Epithelial cell of prostate (primary cell): ENCODE data around the gene RPS6KB2.

Experiments used
- DNase-seq: peaks from one replicate; pipeline ENCODE4 v3.0.0-alpha.2; 2011; ENCODE audit warnings: low read depth, low spot score
- H3K27ac ChIP-seq: fragments of 450-650 bp; 2 replicates; pipeline ENCODE4 v1.5.1; 2017; ENCODE audit warnings: mild to moderate bottlenecking

RPS6KB2 gene

DNA sequence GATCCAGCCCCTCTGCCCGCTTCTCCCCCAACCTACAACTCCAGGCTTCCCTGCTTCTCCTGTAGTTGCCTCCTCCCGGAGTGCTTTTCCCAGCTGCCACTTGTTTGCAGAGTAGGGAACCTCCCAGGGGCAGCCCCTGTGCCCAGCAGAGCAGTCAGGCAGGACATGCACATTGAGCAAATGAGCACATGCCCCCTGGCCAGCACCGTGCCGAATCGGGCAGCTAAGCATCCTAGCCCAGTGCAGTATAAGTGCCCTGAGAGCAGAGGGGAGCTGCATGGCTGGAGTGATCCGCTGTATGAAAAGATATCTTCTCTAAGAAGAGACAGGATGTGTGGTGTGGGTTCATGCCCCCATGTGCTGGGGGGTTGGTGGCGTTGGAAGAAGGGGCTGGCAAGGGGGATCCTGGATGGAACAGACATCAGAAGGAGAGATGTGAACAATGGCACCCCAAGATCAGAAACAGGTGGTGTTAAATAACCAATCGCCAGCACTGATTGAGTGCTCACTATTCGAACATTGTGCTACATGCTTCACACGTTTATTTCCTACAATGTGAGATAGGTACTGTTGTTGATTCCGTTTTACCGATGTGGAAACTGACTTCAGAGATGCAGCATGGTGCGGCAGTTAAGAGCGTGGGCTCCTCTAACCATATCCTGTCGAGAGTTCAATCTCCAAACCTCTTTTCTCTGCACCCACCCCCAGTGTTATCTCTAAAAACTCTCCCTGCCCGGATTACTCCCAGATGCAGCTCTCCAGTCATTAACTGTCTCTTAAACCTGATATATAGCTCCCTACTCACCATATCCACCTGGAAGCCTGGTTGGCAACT is 55.8 kb downstream of the RPS6KB2 start:
- no peak for DNase-seq
- no peak overlapping the region for H3K27ac ChIP-seq

DNA sequence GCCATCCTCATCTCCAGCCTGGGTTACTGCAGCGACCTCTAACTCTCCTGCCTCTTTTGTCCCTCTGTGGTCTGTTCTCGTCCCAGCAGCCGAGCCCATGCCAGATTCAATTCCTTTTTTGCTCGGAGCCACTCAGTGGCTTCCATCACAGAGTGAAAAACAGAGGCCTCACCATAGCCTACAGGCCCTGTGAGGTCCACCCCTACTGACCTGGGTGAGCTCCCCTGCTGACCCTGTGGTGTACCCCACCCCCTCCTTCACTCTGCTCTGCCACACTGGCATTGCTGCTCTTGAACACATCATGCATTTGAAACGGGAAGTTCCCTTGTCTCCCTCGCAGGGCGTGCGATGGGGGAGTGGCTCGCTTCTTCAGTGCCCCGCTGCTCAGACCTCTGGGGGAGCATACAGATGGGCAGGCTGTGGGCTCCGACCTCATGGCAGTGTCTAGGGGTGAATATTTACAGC is 56.6 kb downstream of the RPS6KB2 start:
- no peak for DNase-seq
- H3K27ac ChIP-seq, result no peak overlapping the region
